Pulmonary artery endothelial cell (primary cell): Measurements from ENCODE around the gene DNAJB6. TPM values are rescaled to one million over a fixed set of nuclear protein-coding genes. Genes with fewer than 3 reads are reported as not detected.
"Not testable (repeated sequence)": the region's sequence is repeated elsewhere in the genome, so short reads cannot be mapped to it uniquely, and the experiment has no call there.

Experiments used
- DNase-seq: peaks from one replicate; pipeline ENCODE4 v3.0.0-alpha.2; 2011; ENCODE audit warnings: low read depth, low spot score
- total RNA-seq: library from RNA; depleted of rRNA; stranded (reverse); fragments of >200 nt; gene quantifications from 2 replicates; pipeline ENCODE4 v1.2.3, GENCODE V29; 2014

Gene DNAJB6
- total RNA-seq, 1 donor from 2014 or later, result 104 TPM

DNA sequence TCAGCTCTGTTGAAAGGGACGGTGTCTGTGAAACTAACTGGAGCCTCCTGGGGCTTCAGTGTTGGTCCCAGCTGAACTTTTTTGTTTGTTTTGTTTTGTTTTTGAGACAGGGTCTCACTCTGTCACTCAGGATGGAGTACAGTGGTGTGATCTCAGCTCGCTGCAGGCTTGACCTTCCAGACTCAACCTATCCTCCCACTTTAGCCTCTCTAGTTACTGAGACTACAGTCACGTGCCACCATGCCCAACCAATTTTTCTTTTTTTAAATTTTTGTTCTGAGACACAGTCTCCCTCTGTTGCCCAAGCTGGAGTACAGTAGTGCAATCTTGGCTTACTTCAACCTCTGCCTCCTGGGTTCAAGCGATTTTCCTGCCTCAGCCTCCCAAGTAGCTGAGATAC, 13.4 kb upstream of the DNAJB6 start:
- no peak for DNase-seq

DNA sequence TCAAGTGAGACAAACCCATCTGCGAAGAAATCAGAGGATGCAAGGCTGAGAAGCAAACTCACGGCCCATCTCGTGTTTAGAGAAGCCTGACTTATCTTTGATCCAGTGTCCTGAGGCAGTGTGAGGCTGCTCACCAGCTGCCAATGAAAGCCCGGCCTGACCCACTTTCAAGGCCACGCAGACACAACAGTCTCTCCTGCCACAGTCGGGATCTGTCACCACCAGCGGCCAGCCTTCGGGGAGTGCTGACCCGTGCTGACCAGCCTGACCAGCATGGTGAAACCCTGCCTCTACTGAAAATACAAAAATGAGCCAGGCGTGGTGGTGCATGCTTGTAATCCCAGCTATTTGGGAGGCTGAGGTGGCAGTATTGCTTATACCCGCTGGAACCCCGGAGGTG, 7.4 kb upstream of the DNAJB6 start:
- no peak for DNase-seq

DNA sequence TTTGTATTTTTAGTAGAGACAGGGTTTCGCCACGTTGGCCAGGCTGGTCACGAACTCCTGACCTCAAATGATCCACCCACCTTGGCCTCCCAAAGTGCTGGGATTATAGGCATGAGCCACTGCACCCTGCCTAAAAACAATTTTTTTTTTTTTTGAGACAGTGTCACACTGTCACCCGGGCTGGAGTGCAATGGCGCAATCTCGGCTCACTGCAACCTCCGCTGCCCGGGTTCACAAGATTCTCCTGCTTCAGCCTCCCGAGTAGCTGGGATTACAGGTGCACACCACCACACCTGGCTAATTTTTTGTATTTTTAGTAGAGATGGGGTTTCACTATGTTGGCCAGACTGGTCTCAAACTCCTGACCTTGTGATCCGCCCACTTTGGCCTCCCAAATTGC, 6.2 kb upstream of the DNAJB6 start:
- DNase-seq, result not testable (repeated sequence)

DNA sequence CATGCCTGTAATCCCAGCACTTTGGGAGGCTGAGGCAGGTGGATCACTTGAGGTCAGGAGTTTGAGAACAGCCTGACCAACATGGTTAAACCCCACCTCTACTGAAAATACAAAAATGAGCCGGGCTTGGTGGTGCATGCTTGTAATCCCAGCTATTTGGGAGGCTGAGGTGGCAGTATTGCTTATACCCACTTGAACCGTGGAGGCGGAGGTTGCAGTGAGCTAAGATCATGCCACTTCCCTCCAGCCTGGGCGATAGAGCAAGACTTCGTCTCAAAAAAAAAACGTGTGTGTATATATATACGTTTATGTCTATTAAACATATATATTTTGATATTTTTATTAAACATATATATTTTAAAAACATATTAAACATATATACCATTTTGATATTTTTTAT, 5.8 kb upstream of the DNAJB6 start:
- DNase-seq, result not testable (repeated sequence)

DNA sequence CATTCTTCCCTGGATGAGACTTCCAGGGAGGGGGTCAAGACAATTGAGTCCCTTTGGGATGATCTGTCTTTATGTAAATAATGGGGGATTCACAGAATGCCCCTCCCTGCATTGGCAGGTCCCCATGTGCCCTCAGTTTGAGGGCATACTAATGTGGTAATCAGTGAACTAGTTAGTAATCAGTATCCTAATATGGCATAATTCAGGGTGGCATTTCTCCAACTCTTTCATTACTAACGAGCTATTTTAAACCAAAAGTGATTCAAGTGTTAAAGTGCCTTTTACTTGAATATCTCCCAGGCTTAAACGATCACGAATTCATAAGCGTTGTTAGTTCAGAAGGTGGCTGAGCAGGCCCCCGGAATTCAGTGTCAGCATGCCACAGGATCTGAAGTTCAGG, 1.6 kb upstream of the DNAJB6 start:
- no peak for DNase-seq

DNA sequence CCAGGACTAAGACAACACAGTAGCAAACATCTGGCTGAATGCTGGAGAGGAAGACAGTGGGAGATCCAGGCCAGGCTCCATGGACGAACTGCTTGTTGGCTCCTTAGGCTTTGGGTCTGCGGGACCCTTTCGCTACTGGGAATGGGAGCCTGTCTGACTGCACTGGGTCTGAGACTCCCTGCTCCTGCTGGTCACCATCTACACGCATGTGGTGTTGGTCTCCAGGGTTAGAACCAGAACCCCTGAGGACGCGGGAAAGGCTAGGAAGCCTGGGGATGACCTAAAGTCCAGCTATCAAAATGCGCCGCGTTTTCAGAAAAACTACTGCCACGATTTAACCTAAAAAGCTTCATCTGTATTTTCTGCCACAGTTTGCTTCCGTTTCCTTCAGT, 817 bp upstream of the DNAJB6 start:
- no peak for DNase-seq

DNA sequence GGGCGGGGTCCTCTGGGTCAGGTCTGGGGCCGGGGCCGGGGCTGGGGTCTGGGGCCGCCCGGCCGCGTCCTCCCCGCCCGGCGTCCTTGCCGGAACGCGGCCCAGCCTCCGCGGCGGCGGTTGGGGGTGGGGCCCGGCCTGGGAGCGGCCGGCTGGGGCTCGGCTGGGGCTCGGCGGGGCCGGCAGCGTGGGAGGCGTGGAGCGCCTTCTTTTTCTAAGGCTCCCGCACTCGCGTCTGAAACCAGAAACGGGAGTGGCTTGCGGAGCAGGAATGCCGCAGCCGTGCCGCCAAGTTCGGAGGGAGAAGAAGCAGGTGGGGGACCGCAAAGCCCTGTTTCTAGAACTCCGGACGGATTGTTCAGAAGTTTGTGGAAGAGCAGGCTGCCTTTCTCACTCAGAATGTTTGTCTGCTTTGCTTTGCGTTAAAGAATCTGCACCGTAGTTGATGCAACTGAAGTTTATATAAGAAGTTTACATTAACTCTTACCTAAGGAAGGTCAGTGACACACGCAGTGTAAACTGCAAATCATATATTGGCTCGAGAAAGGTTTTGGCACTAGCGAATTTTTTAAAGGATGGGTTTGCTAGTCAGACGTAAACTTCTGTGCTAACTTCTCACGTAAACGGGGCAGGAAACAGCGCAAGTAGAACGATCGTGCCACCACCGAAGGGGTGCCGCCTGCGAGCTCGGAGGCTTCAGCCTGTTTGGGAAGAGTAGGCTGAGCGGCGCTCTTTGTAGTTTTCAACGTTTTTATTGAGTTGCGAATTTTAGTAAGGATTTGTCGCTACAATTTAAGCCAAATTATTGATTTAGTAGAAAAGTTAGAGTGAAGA, 729 bp downstream of the DNAJB6 start:
- DNase-seq, result no peak

DNA sequence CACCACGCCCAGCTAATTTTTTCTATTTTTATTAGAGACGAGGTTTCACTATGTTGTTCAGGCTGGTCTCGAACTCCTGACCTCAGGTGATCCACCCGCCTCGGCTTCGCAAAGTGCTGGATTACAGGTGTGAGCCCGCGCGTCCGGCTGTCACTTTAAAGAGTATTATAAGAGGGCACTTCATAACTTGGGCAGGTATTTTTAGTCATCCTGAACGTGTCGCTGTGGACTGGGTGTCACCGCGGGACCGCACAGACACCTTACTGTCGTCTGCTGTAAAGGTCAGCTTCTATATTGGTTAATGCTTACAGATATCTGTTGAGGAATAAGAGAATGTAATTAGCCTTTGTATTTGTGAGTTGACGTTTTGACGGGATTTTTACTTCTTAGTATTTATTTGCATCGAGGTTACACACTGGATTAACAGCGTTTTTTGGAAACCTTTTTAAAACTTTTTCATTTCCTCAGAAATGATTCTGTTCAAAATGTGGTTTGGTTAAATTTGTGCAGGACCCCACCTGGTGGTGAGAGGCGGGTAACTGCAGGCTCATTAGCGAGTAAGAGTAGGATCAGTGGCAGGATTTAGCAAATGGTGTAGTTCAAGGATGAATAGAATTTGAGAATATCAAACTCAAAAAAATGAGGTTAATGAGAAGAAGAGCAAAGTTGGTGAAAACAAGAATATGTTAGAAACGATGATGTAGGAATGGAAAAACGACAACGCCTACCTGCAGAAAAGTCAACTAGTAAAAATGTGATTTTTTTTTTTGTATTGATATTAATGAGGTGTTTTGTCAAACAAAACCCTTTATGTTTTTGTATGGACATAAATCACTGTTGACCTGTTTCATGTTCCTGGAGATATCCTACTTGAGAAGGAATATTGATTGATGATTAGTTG, 3.2 kb downstream of the DNAJB6 start:
- DNase-seq, result no peak

DNA sequence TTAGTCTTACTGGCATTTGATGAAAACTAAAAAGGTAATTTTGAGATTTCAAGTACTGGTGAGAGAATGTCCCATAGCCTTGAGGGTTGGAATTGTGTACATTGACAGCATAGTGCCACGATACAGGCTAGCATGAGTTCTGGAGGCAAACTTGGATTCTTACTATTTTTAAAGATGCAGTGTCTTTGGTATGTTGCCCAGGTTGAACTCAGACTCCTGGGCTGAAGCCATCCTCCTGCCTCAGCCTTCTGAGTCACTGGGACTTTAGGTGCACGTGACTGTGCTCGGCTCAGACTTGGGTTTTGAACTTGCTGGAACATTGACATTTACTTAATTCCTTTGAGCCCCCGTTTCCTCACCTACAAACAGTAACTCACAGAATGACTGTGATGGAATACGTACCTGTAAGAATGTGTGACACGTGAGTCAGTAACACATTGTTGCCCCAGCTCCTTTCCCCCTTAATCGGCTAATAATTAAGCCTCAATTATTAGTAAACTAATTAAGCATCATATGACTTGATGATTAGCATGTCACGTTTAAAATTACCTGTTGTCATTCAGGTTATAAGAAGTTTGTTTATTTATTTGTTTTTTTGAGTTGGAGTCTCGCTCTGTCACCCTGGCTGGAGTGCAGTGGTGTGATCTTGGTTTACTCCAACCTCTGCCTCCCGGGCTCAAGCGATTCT, 10.6 kb downstream of the DNAJB6 start:
- no peak for DNase-seq

DNA sequence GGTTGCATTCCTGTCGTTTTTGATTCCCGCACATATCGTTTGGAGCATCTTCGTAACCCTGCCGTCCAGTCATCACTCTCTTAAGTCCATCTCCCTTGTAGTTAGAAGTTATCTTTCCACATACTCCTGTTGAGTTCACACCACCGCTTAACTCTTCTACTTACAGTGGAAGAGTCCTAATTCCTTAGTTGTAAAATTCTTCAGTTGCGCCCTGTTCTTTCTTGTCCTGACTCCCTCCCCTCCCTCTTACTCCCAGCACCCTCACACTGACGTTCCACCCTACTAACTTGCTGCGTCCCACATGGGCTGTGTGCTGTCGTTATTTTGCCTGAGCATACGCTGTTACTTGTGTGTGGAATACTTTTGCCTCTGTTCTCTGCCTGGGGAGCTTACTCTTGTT, 11.7 kb downstream of the DNAJB6 start:
- no peak for DNase-seq

DNA sequence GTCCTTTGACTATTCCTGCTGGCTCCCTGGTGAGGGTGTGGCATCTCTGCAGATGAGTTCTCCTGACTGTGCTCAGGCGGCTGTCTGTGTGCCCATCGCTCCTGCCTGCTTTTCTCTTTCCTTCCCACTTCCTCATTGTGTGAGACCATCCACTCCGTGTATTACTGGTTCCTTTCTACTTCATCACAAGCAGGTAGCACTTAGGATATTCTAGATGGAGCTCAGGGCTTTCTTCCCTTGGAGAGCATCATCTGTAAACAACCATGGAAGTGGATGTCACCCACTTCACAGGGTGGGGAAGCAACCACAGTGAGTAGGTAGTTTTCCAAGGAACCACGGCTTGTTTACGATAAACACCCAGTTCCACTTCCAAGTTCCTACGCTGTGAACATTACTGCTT, 15.7 kb downstream of the DNAJB6 start:
- no peak for DNase-seq

DNA sequence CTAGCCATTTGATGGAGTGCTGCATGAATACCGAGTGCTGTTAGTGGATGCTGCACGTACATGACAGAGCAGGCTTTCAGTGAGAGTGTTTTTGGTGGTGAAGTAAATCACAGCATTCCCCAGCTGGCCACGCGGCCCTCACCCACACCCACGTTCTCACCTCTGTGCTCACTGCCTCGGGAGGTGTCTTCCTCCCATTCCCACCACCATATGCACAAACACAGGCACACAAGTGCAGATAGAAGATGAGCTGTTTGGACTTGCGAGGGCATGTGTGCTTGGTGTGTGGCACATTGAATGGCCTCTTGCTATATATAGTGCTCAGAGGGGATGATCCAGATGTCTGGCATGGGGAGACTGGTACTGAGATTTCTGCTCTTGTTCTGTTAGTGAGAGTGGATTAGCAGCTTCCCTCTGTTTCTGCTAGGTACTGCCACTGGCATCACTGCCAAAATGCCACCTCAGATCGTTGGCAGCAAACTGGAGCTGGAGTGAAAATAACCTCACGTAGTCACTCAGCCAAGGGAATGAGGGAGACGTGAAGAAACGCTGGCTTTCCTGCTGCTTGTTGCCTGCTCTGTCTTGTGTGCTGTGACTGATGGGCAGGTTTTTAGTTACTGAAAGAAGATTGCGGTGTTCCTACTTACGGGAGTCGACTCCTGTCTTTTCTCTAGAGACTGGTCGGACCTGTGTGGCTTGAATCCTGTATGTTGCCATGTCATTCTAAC, 19.1 kb downstream of the DNAJB6 start:
- no peak for DNase-seq

DNA sequence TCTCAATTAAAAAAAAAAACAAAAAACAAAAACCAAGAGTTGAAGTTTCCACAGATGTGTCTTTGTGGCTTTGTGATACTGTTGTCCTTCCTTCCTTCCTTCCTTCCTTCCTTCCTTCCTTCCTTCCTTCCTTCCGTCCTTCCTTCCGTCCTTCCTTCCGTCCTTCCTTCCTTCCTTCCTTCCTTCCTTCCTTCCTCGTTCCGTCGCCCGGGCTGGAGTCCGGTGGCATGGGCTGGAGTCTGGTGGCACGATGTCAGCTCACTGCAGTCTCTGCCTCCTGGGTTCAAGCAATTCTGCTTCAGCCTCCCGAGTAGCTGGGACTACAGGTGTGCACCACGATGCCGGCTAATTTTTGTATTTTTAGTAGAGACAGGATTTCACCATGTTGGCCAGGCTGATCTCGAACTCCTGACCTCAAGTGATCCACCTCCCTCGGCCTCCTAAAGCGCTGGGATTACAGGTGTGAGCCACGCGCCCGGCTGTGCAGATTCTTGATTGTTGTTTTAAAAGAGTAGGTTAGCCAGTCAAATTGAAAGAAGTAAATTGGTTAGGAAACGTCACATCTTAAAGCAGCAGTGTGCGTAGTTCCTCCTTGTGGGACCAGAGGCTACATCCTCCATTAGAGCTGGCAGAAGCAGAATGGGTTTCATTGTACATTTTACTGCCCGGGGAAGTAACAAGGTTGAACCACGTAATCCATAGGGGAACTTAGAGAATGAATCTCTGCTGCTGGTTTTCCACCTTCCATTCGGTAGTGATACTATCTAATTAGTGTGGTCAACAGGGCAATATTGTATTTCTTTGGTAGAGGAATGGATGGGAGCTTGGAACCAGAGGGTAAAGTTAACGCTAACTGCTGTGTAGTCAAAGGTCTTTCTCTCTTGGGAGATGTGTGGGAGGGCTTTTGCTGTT, 20.6 kb downstream of the DNAJB6 start:
- DNase-seq, result no peak

DNA sequence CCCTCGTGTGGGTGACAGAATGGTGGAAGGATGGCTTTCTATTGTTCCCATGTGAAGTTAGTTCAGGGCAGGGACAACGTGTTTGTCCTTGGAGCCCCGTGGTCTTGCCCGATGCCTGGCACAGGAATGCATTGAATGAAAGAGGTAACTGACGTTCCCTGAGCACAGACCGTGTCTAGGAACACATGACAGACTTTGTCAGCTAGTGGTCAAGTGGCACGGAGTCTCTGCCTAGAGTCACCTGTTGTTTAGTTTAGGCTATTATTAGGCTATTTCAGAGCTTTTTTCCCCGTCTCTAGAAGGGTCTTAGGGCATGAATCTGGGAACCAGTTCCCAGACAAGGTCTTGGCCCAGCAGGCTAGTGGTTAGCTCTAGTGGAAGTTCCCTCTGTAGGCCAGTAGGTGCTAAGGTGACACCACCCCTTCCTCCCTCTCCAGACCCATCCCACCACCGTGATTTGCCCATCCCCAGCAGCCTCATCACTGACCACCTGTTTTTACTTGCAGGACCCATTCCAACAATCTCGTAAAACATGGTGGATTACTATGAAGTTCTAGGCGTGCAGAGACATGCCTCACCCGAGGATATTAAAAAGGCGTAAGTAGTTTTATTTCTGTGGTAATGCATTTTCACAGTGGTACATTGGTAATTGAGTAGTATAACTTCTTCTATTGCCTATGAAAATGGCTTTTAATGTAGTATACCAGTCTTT, 21.4 kb downstream of the DNAJB6 start:
- DNase-seq, result no peak

DNA sequence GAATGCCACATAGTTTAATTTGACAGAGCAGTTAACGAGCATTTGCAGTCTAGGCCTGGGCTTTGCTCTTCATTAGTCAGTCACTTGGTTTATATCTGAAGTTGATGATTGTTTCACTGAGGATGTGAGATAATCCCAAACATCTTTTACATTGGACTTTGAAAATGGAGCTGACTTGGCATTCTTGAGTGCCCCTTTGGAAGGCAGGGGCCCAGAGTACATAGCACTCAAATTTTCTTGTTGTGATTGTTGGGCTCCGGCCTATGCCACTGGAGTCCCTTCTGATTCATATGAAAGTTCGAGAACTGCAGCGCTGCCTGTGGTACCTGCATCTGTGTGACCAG, 21.9 kb downstream of the DNAJB6 start:
- DNase-seq, result no peak

DNA sequence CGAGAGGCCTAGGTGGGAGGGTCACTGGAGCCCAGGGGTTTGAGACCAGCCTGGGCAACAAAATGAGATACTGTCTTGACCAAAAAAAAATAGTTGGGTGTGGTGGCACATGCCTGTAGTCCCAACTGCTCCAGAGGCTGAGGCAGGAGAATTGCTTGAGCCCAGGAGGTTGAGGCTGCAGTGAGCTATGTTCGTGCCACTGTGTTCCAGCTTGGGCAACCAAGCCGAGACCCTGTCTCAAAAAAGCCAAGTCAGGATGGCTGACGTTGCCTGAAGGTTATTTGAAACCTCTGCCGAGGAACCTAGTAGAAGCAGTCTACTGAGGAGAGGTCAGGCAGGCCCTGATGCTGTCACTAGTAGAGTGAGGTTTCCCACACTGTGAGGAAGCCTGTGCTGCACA, 22.8 kb downstream of the DNAJB6 start:
- no peak for DNase-seq

DNA sequence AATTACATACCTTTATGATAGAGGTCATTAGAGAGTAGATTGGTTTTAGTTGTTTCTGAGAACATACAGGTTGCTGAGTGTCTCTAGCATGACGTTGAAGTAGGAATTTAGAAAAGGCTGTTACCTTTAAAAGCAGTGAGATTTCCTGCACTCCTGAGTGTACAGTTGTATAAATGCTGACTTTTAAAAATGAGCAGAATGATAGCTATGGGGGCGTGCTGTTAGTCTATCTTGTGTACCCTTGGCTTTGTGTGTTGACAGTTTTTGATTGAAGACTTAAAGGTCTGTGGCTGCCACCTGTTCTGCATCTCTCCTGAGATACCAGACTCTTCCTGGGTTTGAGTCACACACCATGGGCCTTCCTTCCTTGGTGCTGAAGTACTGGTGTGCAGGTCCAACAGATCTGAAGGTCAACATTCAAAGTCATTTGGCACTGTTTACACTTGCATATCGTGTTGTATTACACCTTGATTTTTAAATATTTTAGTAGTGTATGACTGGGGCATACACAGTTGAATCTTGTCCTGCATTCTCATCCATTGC, 23.8 kb downstream of the DNAJB6 start:
- DNase-seq, result no peak

DNA sequence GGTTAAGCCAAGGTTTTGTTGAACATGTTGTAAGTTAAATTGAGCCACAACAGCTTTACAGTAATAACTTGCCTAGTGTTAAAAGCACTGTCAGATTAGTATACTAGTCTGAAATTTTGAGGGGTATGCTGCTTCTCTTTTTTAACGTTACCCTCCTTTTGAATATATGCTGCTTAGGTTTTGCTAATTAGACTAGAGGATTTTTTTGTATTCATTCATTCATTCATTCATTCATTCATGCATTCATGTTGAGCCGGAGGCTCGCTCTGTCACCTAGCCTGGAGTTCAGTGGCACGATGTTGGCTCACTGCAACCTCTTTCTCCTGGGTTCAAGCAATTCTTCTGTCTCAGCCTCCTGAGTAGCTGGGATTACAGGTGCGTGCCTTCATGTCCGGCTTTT, 24.7 kb downstream of the DNAJB6 start:
- DNase-seq, result no peak

DNA sequence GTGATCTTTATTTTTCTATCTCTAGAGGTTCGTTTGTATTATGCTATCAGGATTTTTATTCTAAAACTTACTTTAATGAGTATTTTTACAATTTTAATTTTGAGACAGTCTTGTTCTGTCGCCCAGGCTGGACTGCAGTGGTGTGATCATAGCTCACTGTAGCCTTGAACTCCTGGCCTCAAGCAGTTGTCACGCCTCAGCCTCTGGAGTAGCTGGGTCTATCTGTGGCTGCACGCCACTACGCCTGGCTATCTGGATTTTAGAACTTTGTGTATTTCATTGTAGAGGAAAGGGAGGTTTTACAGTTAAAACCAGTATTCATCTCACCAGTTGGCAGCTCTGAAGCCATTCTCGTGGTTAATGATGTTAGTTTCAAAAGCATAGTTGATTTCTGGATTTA, 25.9 kb downstream of the DNAJB6 start:
- no peak for DNase-seq

DNA sequence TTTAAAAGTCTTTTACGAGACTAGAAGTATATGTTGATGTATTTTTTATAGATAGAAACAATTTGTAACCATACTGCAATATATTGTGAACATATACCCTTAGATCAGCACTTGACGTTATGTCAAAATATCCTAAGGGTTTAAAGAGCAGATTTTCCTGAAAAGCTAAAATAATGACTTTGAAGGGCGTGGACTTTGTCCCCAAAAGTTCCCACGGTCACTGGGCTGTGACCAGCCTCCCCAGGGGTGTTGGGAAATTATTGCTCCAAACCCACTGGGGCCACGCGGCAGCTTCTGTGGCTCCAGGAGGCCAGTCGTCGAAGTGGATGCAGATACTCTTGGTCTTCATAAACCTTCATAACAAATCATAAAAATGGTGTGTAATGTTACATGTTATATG, 29.9 kb downstream of the DNAJB6 start:
- DNase-seq, result no peak
